DMS79 treated with DMSO at 0.1 percent for 48 hours (cell line): ENCODE results near the gene PTGER3.
"Not testable (repeated sequence)": the region's sequence is repeated elsewhere in the genome, so short reads cannot be mapped to it uniquely, and the experiment has no call there.

Source experiments
- DNase-seq: peaks from one replicate; lab custom pipeline; 2025; lab: John Stamatoyannopoulos, UW

Gene PTGER3

GRCh38 chr1:71002709-71003475 is 44.7 kb downstream of the PTGER3 start:
- DNase-seq: no peak

DNA sequence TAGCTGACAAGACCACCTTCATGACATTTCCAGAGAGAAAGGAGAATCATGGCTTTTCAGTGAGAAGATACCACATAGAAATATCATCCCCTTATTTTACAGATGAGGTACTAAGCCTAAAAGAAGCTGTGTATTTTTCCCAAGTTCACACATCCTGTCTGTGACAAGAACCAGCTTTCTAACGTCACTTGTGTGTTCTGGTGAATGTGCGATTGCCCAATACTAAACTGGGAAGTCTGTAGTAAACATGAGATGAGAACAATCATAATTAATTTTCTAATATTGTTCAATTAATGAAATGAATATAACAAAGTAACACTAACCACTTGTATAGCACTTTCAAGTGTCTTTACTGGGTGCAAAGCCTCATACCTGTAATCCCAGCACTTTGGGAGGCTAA is 46.0 kb downstream of the PTGER3 start:
- DNase-seq: no peak

- DNase-seq: no peak
These were observed 49.8 kb downstream of the PTGER3 start for GRCh38 chr1:70997793-70998192.

GRCh38 chr1:70994753-70995268 is 52.8 kb downstream of the PTGER3 start:
- no peak for DNase-seq

GRCh38 chr1:70993798-70994197 is 53.8 kb downstream of the PTGER3 start:
- DNase-seq: no peak

DNA sequence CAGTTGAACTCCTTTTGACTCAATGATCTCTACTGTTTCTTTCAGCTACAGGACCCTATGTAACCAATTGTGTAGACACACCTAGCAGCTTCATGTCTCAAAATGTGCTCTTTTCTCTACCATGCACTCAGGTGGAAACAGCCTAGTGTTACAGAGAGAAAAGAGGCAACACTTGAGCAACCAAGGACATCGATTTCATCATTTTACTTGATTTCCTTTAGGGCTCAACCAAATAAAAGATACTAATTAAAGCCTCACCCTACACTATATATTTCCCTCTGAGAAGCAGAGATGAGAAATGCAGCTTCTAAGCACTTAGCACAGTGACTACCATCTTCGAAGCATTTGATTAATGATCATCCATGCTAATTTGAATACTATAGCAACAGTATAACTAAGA is 55.1 kb downstream of the PTGER3 start:
- DNase-seq: no peak

GRCh38 chr1:70990469-70991253 is 57.0 kb downstream of the PTGER3 start:
- peak; percentile 69 for DNase-seq

DNA sequence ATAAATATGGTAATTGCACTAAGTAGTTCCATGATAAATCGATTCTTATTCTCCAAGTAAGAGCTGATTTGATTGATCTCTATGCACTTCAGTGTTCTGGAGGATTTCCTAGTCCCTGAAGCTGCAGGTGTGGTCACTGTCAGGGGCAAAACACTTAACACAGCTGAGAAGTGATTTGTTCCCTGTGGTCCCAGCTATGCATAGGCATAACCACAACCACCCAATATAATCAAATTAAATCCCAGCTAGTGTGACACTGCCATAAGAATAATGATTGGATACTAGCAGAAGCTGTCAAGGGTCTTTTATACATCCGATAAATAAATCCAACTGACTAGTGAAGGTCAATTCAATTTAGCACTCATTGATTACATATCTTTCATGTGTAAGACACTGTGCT is 60.1 kb downstream of the PTGER3 start:
- no peak for DNase-seq

DNA sequence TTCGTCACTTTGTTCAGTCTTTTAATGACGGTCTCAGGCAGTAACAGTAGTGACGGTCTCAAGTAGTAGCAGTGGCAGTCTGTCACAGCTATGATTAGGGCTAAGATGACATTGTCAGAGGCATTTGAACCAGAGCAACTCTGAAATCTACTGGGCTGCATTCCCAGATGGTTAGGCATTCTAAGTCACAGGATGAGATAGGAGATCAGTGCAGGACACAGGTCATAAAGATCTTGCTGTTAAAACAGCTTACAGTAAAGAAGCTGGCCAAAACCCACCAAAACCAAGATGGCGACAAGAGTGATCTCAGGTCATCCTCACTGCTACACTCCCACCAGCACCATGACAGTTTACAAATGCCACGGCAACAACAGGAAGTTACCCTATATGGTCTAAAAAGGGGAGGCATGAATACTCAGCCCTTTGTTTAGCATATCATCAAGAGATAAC is 61.8 kb downstream of the PTGER3 start:
- DNase-seq: not testable (repeated sequence)

DNA sequence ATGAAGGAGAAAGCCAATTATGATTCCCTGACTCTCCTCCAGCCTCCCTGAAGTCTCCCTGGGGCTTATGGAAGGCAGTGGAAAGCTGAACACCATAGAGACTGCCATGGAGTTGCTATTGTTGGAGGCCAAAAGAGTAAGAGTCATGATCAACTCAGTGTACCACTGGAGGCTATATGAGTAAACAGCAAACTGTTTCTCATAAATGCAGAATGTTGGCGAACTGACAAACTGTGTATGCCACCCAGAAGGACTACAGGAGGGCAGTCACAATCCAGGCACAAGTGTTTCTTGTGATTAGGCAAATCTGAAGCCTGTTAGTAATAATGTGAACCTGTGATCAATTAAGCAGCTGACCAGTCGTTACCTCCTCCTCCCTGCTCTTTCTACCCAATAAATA is 62.3 kb downstream of the PTGER3 start:
- not testable (repeated sequence) for DNase-seq

DNA sequence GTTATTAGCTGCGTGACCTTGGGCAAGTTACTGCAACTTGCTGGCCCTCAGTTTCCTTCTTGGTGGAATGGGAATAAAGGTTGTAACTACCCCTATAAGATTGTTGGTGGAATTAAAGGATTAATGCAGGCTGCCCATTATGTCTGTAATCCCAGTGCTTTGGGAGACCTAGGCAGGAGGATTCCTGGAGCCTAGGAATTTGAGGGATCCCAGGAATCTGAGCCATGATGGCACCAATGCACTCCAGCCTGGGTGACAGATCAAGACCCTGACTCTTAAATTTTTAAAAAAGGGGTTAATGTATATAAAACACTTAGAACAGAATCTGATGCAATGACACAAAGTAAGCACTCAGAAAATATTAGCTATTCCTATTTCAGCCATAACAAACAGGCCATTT is 67.3 kb downstream of the PTGER3 start:
- no peak for DNase-seq

GRCh38 chr1:70979881-70980280 is 67.7 kb downstream of the PTGER3 start:
- no peak for DNase-seq

DNA sequence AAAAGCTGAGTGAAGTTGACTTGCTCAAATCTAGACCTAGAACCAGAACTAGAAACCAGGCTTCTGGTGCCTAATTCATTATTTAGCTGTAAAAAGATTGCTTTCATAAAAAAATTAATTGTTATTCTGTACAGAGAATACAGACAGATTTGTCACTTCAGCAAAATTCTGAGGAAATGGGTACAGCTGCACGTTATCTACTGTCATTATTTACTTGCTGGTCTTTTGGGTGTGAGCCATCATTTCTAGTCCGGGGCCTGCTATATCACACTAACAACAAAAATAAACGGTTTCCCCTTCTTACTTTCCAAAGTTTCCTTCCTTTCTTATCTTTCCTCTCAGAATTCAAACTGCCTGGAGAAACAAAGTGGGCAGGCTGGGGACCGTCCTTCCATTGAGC is 68.3 kb downstream of the PTGER3 start:
- DNase-seq: no peak

GRCh38 chr1:70978623-70979022 is 69.0 kb downstream of the PTGER3 start:
- DNase-seq: no peak

DNA sequence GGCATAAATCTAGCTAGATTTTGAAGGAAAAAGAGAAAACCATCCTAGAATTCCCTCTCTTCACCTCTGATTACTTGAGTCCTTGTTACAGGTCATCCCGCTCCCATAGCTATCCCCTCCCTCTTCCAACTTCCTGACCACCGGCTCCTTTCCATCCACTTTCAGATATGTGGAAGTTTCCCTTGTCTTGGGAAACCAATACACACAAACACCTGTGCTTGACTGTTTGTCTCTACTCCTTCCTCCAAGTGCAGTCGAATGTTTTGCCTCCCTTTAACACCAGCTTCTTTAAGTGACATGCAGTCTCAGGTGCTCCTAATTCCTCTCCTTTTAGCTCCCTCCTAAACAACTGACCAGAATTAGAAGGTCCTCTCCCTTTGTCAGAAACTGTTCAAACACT is 70.0 kb downstream of the PTGER3 start:
- DNase-seq: no peak

GRCh38 chr1:70977041-70977440 is 70.6 kb downstream of the PTGER3 start:
- no peak for DNase-seq

DNA sequence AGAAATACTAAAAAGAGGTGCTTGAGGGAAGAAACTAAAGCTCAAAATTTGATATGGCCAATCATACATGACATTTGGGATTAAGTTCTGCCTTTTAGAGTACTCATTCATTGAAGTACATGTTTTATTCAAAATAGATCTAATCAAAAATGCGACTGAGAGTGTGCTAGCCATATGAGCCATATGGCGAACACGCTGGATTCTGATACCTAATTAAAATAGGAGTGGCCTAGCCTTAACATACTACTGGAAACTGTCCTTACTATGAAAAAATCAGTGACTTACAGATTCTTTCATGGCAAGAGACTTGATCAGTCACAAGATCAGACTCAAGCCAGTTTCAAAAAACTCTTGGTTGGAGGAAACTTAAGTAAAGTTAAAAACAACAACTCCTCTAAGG is 73.9 kb downstream of the PTGER3 start:
- no peak for DNase-seq

- DNase-seq: no peak
These were observed 77.2 kb downstream of the PTGER3 start for GRCh38 chr1:70970407-70970806.

DNA sequence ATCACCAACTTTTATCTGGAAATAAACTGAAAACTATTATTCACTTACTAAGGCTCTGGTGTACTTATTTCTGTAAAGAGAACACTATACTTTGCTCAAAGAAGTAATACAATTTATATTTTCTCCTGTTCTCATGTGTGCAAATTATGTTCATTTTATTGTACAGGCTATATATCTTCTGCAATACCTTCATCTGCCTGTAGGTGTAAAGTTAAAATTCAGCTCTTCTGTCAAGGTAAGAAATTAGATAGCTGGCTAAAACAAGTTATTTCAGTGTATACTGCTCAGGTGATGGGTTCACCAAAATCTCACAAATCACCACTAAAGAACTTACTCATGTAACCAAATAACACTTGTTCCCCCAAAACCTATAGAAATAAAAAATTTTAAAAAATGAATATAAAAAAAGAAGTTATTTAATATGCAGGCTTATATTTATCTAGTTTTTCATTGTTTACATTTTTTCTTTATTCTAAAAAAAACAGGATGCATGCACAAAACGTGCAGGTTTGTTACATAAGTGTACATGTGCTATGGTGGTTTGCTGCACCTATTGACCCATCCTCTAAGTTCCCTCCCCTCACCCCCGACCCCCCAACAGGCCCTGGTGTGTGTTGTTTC is 81.5 kb downstream of the PTGER3 start:
- DNase-seq: no peak

DNA sequence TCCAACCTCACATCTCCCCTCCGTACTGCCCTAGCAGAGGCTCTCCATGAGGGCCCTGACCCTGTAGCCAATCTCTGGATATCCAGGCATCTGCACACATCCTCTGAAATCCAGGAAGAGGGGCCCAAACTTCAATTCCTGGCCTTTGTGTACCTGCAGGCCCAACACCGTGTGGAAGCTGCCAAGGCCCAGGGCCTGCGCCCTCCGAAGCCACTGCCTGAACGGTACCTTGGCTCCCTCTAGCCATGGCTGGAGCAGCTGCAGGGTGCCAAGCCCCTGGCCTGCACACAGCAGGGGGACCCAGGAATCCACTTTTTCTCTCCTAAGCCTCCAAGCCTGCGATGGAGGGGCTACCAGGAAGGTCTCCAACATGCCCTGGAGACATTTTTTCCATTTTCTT is 84.2 kb downstream of the PTGER3 start:
- no peak for DNase-seq

GRCh38 chr1:70961374-70961975 is 86.1 kb downstream of the PTGER3 start:
- no peak for DNase-seq

DNA sequence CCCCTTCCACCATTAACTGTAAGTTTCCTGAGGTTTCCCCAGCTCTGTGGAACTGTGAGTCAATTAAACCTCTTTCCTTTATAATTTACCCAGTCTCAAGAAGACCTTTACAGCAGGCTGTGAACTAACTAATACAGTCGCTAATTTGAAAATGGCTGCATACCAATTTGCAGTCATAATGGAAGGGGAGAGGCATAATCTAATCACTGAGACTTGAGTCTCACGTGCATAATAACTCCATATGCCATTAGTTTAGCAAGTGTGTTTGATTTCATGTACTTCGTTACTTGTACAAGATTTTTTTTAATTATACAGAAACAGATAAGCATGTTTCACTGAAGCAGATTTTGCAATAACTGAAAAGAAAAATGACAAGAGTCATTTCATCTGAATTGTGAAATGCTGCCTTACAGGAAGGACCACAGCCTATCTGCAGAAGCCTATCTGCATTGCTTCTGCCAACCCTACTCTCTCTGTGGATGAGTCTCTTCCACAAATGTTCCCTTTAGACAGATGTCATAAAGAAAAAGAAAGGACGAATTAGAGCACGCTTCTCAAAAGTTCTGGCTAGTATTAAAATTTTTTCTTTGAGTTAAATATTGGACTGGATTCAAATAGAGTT is 99.1 kb downstream of the PTGER3 start:
- DNase-seq: no peak
